ENCODE measurements around the gene PHF12. TPM values are rescaled to one million over a fixed set of nuclear protein-coding genes. Genes with fewer than 3 reads are reported as not detected.

PHF12 gene
- total and polyA plus RNA-seq, 2 experiments from 2014 or later, result 19.7 to 41.0 TPM

GRCh38 chr17:28906706-28907438, 44.4 kb downstream of the PHF12 start (continued):
- TF ChIP-seq ZNF462 (CRISPR knock-in tag; IDR thresholded peaks at IDR 0.05) (no peak), CTCF (conservative IDR thresholded peaks at IDR 0.05; ENCODE audit: low read depth in 2 of 2) (no peak), POLR2AphosphoS5 (IDR thresholded peaks at IDR 0.05; ENCODE audit: low read depth) (no peak; the same call in 1 of the 2 replicates), CREB1 (CRISPR knock-in tag; IDR thresholded peaks at IDR 0.05; ENCODE audit: low read depth) (no peak), ETS1 (IDR thresholded peaks at IDR 0.05) (no peak), EZH2 (IDR thresholded peaks at IDR 0.05; ENCODE audit: low read depth, unreplicated experiment) (no peak), JUNB (IDR thresholded peaks at IDR 0.05; ENCODE audit: unreplicated experiment) (no peak), ZNF331 (CRISPR knock-in tag; IDR thresholded peaks at IDR 0.05; ENCODE audit: low read depth) (no peak)

All from GM23338 (cell line).